ENCODE measurements around the gene TMEM200A. TPM values are rescaled to one million over a fixed set of nuclear protein-coding genes. Genes with fewer than 3 reads are reported as not detected.

Gene TMEM200A
- total RNA-seq, 1 donor from 2014 or later = 3.3 TPM

DNA sequence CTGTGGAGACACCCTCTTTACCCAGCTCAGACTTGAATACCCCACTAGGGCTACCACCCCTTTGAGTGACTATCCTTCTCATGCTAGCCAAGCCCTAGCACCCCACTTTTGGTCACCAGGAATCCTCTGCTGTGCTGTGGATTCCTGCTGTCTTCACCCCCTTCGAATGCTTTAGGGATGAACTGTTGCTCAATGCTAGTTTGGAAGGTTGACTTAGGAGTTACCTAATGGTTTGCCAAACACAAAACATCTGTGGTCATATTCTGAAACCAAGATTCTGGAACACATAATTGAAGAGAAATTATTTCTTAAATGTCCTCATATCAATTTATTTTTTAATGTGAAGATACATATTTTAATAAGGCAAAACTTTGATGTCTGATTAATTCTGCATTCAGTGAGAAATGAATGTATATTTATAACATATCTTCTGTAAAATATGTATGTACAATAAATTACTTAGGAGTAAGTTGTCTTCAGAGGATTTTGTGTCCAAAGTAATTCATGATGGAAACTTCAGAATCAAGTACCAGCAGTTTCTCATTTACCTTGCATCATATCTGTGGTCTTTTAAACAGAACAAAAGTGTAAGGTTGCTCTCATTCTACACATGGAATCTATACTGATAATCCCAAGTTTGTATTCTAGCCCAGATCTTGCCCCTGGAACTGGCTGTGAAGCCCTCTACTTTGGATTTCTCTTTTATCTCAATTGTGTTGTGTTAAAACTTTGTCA lies 46.9 kb downstream of the TMEM200A start:
- TF ChIP-seq, protein P1, sequence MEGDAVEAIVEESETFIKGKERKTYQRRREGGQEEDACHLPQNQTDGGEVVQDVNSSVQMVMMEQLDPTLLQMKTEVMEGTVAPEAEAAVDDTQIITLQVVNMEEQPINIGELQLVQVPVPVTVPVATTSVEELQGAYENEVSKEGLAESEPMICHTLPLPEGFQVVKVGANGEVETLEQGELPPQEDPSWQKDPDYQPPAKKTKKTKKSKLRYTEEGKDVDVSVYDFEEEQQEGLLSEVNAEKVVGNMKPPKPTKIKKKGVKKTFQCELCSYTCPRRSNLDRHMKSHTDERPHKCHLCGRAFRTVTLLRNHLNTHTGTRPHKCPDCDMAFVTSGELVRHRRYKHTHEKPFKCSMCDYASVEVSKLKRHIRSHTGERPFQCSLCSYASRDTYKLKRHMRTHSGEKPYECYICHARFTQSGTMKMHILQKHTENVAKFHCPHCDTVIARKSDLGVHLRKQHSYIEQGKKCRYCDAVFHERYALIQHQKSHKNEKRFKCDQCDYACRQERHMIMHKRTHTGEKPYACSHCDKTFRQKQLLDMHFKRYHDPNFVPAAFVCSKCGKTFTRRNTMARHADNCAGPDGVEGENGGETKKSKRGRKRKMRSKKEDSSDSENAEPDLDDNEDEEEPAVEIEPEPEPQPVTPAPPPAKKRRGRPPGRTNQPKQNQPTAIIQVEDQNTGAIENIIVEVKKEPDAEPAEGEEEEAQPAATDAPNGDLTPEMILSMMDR (conservative IDR thresholded peaks at IDR 0.05; ENCODE audit: low read depth, low read length) = no peak
- DNase-seq (ENCODE audit: low read depth) = no peak
- no peak overlapping the region for H3K4me3 ChIP-seq (ENCODE audit: low read depth, low read length)

DNA sequence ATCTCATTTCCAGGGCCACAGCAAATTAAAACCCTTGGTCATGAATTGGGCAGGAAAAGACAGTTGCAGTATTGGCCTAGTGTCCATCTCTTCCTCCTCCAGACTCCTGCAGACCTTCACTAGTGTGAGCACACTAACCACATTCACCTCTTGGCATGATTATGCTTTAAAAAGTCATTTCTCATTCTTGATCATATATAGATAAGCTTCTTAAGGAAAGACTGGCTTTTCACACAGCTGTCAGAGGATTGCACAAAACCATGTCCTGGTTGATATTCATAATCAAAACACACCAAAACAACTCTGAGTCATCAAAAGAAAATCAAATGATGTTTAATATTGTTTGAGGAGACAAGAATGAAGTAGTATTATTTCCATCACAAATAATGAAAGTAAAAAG lies 52.1 kb downstream of the TMEM200A start:
- H3K4me3 ChIP-seq (ENCODE audit: low read depth, low read length) = no peak overlapping the region
- DNase-seq (ENCODE audit: low read depth) = no peak
- TF ChIP-seq, protein P1 (conservative IDR thresholded peaks at IDR 0.05; ENCODE audit: low read depth, low read length) = no peak

DNA sequence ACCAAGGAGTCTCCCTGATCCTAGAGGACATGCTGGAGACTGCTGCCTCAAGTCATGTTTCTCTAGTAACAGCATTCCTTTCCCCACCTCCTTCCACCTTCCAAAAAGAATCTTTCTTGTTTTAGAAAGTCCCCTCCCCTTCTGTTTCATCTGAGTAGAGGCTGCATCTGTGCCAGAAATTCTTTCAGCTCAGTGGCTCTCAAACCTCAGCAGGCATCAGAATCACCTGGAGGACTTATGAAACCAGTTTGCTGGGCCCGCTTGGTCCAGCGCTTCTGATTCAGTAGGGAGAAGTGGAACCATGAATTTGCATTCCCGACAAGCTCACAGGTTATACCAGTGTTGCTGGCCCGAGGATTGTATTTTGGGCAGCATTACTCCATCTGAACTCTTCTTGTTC lies 55.1 kb downstream of the TMEM200A start:
- peak; percentile 7 for DNase-seq (ENCODE audit: low read depth)
- no peak overlapping the region for H3K4me3 ChIP-seq (ENCODE audit: low read depth, low read length)
- TF ChIP-seq, protein P1 (conservative IDR thresholded peaks at IDR 0.05; ENCODE audit: low read depth, low read length) = no peak

DNA sequence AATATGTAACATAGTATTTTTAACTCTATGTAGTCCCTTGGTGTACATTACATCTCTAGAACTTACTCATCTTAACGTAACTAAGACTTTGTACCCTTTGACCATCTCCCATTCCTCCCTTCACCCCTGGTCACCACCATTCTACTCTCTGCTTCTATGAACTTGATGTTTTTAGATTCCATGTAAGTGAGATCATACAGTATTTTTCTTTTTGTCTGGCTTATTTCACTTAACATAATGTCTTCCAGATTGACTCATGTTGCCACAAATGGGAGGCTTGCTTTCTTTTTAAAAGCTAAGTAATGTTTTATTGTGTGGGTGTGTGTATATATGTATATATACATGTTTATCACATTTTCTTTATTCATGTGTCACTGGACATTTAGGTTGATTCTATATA lies 55.8 kb downstream of the TMEM200A start:
- peak; percentile 6 for DNase-seq (ENCODE audit: low read depth)
- TF ChIP-seq, protein P1 (conservative IDR thresholded peaks at IDR 0.05; ENCODE audit: low read depth, low read length) = no peak
- no peak overlapping the region for H3K4me3 ChIP-seq (ENCODE audit: low read depth, low read length)

DNA sequence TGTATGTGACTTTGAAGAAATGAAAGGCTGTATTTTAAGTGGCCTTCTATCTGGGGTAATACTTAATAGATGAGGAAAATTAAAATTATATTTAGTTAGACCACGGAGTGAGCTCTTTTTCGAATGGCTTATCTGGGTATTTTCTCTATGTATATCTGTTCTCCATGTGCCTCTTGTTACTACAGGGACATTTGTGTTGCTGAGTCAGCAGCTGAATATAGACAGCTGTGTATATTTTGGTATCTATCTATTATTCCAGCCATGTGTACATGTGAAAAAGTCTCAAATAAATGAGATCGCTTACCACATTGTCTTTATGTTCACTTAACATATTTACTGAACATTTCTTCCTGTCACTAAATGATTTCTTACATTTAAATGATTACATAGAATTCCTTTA lies 57.2 kb downstream of the TMEM200A start:
- TF ChIP-seq, protein P1 (conservative IDR thresholded peaks at IDR 0.05; ENCODE audit: low read depth, low read length) = no peak
- no peak for DNase-seq (ENCODE audit: low read depth)
- no peak overlapping the region for H3K4me3 ChIP-seq (ENCODE audit: low read depth, low read length)

DNA sequence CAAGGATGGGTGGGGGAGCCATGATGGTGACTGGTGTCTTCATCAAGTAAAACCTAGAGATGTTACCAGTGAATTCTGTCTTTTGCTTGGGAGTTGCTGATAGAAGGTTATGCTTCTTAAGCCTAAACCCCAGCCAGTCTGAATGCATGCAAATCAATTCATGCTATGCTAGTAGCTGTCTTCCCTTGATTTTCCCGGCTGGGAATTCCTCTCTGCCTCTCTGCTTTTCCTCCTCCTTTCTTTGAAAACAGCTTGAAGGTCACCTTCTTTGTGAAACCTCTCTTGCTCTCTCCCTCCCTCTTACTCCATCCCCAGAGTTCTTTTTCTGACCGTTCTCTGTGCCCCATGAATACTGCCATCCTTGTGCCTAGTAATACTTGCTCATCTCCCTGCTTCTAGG lies 58.9 kb downstream of the TMEM200A start:
- no peak overlapping the region for H3K4me3 ChIP-seq (ENCODE audit: low read depth, low read length)
- no peak for DNase-seq (ENCODE audit: low read depth)
- TF ChIP-seq, protein P1 (conservative IDR thresholded peaks at IDR 0.05; ENCODE audit: low read depth, low read length) = no peak

DNA sequence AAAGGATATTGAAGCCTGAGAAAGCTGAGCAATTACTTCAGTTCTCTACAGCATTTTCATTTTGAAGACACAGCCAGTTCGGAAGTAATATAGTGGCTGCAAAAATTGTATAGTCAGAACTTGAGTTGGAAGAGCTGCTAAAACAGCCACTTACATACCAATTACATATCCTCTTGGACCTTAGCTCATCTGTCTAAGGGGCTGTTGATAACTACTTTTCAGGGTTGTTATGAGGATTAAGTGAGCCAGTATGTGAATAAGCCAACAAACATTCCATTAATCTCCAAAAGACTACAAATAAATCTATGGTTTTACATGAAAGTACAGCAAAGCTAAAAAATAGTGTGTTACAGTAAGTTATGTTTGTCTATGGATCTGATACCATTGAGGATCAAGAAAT lies 59.7 kb downstream of the TMEM200A start:
- no peak for DNase-seq (ENCODE audit: low read depth)

More for the DNA sequence above, 59.7 kb downstream of the TMEM200A start:
- H3K4me3 ChIP-seq (ENCODE audit: low read depth, low read length) = no peak overlapping the region
- TF ChIP-seq, protein P1 (conservative IDR thresholded peaks at IDR 0.05; ENCODE audit: low read depth, low read length) = no peak

All from epithelial cell of proximal tubule (primary cell).